RWPE2 (cell line): ENCODE data around the gene DPM2.

Experiments used
- ATAC-seq: fragments of 200-7000 bp; cut with Tn5 transposase; 3 replicates; pipeline ENCODE4 v1.9.1; 2021; ENCODE audit warnings: low read depth
- DNase-seq: peaks from one replicate; pipeline ENCODE4 v3.0.0-alpha.2; 2020; ENCODE audit warnings: low spot score
- H3K27ac ChIP-seq: fragments of 450-650 bp; 2 replicates; pipeline ENCODE4 v1.5.1; 2017; ENCODE audit warnings: mild to moderate bottlenecking; ENCODE audit not compliant: poor library complexity, severe bottlenecking
- H3K27me3 ChIP-seq: fragments of 250-450 bp; sonication (Bioruptor Pico); 2 replicates; pipeline ENCODE4 v1.5.1; 2021; ENCODE audit warnings: mild to moderate bottlenecking, moderate library complexity; ENCODE audit not compliant: insufficient read depth, poor library complexity, severe bottlenecking
- H3K36me3 ChIP-seq: fragments of 250-450 bp; sonication (Bioruptor Pico); 2 replicates; pipeline ENCODE4 v1.5.1; 2020; ENCODE audit warnings: low read depth, mild to moderate bottlenecking, moderate library complexity
- H3K4me1 ChIP-seq: fragments of 250-450 bp; sonication (Bioruptor Pico); 2 replicates; pipeline ENCODE4 v1.5.1; 2021; ENCODE audit warnings: mild to moderate bottlenecking, moderate library complexity; ENCODE audit not compliant: insufficient read depth, poor library complexity, severe bottlenecking
- H3K4me3 ChIP-seq: fragments of 250-450 bp; sonication (Bioruptor Pico); 2 replicates; pipeline ENCODE4 v1.5.1; 2021; ENCODE audit warnings: mild to moderate bottlenecking, moderate library complexity; ENCODE audit not compliant: severe bottlenecking
- H3K9me3 ChIP-seq: fragments of 250-450 bp; sonication (Bioruptor Pico); 2 replicates; pipeline ENCODE4 v1.5.1; 2021; ENCODE audit warnings: mild to moderate bottlenecking, moderate library complexity; ENCODE audit not compliant: severe bottlenecking
- CTCF ChIP-seq: fragments of 450-650 bp; IDR thresholded peaks from one replicate; pipeline ENCODE4 v1.5.1; 2017; ENCODE audit warnings: mild to moderate bottlenecking, moderate library complexity; ENCODE audit not compliant: poor library complexity, severe bottlenecking

Gene DPM2

GRCh38 chr9:127958728-127959127, 21.1 kb upstream of the DPM2 start:
- no peak overlapping the region for H3K4me3 ChIP-seq
- DNase-seq (no peak), ATAC-seq (no peak)
- no peaks in the 10 kb centered on the region for H3K36me3 ChIP-seq
- H3K4me1 ChIP-seq, result peaks cover 17% of the 10 kb centered on the region
- H3K27ac ChIP-seq, result no peak overlapping the region
- H3K27me3 ChIP-seq, result no peaks in the 10 kb centered on the region
- no peak for TF ChIP-seq CTCF
- no peaks in the 10 kb centered on the region for H3K9me3 ChIP-seq

GRCh38 chr9:127955294-127956015, 17.8 kb upstream of the DPM2 start:
- Histone ChIP-seq H3K4me3 (no peak overlapping the region), H3K36me3 (no peaks in the 10 kb centered on the region), H3K4me1 (peaks cover 15% of the 10 kb centered on the region), H3K9me3 (no peaks in the 10 kb centered on the region), H3K27ac (no peak overlapping the region), H3K27me3 (no peaks in the 10 kb centered on the region)
- peak; percentile 10 for TF ChIP-seq CTCF
- no peak for DNase-seq
- peak; percentile 91 for ATAC-seq

- no peak for TF ChIP-seq CTCF
- DNase-seq, result no peak
- Histone ChIP-seq H3K4me3 (no peak overlapping the region), H3K27ac (no peak overlapping the region), H3K36me3 (no peaks in the 10 kb centered on the region), H3K4me1 (peaks cover 12% of the 10 kb centered on the region), H3K9me3 (no peaks in the 10 kb centered on the region), H3K27me3 (no peaks in the 10 kb centered on the region)
- ATAC-seq, result peak; percentile 6; the same call in 1 of the 3 replicates
Observed at GRCh38 chr9:127954831-127955293, 17.2 kb upstream of the DPM2 start.

GRCh38 chr9:127953768-127954505, 16.3 kb upstream of the DPM2 start:
- no peak for ATAC-seq
- TF ChIP-seq CTCF, result no peak
- Histone ChIP-seq H3K27ac (no peak overlapping the region), H3K4me1 (peaks cover 12% of the 10 kb centered on the region), H3K4me3 (no peak overlapping the region), H3K27me3 (no peaks in the 10 kb centered on the region), H3K36me3 (no peaks in the 10 kb centered on the region), H3K9me3 (no peaks in the 10 kb centered on the region)
- DNase-seq, result no peak
